GM12873 (cell line): ENCODE data around the gene SDK1.

Source experiments
- TF ChIP-seq, protein P1 (sequence below): IDR thresholded peaks from 2 replicates; pipeline ENCODE4 v1.5.1; 2012; ENCODE audit warnings: low read depth, mild to moderate bottlenecking, moderate library complexity, low read length, control low read depth; ENCODE audit not compliant: insufficient read depth; ENCODE audit errors: missing control alignments

The SDK1 gene

DNA sequence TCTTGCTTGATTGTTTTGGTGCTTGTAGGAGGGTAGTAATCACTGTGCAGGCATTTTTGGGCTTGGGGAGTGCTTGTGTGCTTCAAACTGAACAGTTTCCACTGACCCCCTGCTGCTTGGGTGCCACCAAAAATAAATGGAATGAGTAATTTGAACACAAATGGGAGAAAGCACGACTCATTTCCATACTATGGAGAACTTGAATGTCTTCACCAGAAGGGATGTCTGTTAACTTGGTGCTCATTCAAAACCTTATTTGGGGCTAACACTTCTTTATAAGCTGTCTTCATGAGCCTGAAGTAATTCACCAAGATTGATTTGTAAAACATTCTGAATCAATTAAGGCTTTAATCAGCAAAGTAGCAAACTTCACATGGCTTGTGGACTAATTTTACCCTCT is 560.3 kb downstream of the SDK1 start:
- TF ChIP-seq, protein P1, sequence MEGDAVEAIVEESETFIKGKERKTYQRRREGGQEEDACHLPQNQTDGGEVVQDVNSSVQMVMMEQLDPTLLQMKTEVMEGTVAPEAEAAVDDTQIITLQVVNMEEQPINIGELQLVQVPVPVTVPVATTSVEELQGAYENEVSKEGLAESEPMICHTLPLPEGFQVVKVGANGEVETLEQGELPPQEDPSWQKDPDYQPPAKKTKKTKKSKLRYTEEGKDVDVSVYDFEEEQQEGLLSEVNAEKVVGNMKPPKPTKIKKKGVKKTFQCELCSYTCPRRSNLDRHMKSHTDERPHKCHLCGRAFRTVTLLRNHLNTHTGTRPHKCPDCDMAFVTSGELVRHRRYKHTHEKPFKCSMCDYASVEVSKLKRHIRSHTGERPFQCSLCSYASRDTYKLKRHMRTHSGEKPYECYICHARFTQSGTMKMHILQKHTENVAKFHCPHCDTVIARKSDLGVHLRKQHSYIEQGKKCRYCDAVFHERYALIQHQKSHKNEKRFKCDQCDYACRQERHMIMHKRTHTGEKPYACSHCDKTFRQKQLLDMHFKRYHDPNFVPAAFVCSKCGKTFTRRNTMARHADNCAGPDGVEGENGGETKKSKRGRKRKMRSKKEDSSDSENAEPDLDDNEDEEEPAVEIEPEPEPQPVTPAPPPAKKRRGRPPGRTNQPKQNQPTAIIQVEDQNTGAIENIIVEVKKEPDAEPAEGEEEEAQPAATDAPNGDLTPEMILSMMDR: no peak

DNA sequence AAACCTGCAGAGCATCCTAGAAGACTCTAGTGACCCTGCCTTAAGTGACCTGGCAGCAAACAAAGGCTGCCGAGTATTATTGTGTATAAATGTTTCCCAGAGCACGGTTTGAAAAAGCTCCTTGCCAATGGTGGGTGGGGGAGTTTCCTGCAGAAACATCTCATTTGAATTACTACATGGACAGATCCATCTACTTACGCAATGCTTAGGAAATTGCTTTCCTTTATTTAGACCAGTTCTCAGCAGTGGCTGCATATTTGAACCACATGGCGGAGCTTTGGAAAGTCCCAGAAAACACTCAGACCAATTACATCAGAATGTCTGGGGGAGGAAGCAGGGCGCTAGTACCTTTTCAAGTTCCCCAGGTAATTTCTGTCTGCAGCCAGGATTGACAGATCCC is 560.9 kb downstream of the SDK1 start:
- TF ChIP-seq, protein P1: no peak

DNA sequence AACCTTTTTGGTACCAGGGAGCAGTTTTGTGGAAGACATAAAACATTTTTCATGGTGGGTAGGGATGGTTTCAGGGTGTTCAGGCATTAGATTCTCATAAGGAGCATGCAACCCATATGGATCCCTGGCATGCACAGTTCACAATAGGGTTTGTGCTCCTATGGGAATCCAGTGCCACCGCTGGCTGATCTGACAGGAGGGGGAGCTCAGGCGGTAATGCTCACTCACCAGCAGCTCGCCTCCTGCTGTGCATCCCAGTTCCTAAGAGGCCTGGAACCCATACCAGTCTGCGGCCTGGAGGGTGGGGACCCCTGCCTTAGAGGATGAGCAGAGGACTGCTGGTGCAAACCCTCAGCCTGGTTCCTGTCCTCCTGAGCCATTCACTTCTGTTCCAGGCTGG is 561.7 kb downstream of the SDK1 start:
- TF ChIP-seq, protein P1: no peak

DNA sequence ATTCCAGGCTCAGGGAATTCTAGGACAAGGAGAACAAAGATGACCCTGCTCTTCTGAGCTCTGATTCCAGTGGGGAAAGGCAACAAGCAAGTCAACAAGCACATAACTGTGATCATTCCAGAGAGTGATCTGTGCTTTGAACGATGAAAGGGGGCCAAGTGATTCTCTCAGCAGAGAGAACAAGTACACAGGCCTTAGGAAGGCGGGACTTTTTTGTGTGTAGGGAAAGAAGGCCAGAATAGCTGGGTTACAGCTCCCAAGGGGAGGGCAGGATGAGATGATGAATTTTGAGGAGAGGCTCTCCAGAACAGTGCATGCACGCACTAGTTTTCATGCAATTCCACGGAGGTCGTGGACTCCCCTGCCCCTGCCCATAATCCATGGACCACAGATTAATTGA is 565.2 kb downstream of the SDK1 start:
- TF ChIP-seq, protein P1: no peak

DNA sequence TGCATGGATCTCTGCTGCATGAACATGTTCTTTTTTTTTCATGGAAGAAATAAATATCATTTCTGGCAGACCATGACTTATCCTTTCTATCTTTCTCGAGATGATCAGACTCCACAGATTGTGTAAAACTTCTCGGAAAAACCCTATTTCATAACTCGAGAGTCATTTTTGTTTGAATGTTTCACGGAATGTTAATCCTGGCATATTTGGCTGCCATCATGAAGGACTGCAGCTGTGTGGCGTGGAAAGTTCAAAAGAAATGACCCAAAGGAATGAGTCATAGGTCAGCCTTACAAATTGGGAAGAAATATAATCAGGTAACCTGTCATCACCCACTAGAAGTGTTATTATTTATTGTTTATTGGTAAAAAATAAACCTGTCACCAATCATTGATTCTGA is 566.8 kb downstream of the SDK1 start:
- TF ChIP-seq, protein P1: no peak

DNA sequence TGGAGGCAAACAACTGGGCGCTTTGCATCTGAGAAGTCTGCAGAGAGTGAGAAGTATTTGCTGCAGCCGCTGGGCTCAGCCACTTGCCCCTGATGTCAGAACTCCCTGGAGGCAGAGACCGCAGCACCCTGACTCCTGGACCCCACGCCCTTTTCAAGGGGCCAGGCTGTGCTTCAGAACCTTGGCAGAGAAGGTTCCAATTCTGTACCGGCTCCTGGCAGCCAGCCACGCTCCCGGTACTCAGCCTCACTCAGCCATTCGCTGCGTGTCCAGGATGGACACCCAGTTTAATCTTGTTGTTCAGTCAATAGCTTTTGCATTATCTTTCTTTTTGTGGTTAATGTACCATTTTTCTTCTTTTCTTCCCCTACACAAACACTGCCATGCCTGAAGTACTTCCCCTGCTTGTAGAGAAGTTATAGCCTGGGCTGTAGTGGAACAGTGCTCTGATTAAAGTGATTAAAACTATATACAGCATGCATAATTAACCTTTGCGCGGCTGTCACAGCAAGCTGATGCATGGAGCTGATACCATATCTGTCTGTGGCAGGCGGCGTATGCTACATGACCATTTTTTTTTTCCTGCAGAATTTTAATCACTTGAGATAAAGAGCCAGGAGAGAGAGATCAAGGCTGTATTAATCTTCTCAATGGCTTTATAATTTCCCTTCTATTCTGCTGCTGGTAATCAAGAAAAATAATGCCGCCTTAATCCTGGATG is 578.5 kb downstream of the SDK1 start:
- TF ChIP-seq, protein P1: no peak

DNA sequence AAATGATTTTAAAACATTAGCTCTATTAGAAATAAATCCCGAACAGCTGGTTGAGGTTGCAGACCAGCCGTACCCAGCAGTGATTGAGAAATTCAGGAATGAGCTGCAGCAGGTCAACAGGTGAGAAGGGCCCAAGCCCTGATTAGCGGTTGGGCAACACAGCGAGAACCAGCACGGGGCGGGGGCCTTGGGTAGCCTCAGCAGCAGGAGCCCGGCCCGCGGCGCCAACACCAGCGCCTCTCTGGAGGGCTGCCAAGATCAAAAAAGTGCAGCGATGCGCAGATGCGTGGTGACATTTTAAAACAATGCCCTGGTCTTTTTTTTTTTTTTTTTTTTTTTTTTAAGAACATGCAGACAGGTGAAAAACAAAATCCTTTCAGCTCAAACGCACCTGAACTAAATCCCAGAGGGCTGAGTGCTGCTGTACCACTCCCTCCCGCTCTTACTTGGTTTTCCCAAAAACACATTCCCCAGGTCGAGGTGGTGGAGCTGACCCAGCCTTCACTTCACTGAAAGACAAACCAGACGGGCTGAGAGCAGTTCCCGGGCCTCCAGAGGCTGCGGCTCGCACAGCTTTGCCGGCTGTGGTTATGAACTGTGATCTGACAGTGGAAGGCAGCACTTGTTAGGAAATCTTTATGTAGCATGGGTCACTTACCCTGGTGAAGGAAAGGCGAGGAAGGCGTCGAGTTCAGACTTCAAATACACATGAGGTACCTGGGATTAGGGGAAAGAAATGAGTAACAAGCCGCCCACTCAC is 579.4 kb downstream of the SDK1 start:
- TF ChIP-seq, protein P1: no peak
